ENCODE results near the gene FRMD4A.

FRMD4A gene

GRCh38 chr10:13754277-13754676 is 576.4 kb downstream of the FRMD4A start:
- TF ChIP-seq CTCF (IDR thresholded peaks at IDR 0.05; ENCODE audit: low read depth, low read length) = no peak
- no peak for TF ChIP-seq MYC (IDR thresholded peaks at IDR 0.05; ENCODE audit: low read depth, low read length)
- no peak overlapping the region for H3K4me3 ChIP-seq (ENCODE audit: low read depth, low read length)
- no peak for DNase-seq (ENCODE audit: low read depth)

GRCh38 chr10:13751191-13751764 is 579.4 kb downstream of the FRMD4A start:
- no peak for DNase-seq (ENCODE audit: low read depth)
- no peak for TF ChIP-seq POLR2A (IDR thresholded peaks at IDR 0.05; ENCODE audit: extremely low read depth, insufficient read length)
- TF ChIP-seq MAX (IDR thresholded peaks at IDR 0.05; ENCODE audit: low read depth, low read length) = no peak
- no peak for TF ChIP-seq CTCF (IDR thresholded peaks at IDR 0.05; ENCODE audit: low read depth, low read length)
- no peak for TF ChIP-seq MYC (IDR thresholded peaks at IDR 0.05; ENCODE audit: low read depth, low read length)
- no peak overlapping the region for H3K4me3 ChIP-seq (ENCODE audit: low read depth, low read length)

- TF ChIP-seq POLR2A (IDR thresholded peaks at IDR 0.05; ENCODE audit: extremely low read depth, insufficient read length) (no peak), MYC (IDR thresholded peaks at IDR 0.05; ENCODE audit: low read depth, low read length) (no peak), CTCF (IDR thresholded peaks at IDR 0.05; ENCODE audit: low read depth, low read length) (no peak), MAX (IDR thresholded peaks at IDR 0.05; ENCODE audit: low read depth, low read length) (no peak)
- DNase-seq (ENCODE audit: low read depth) = no peak
- no peak overlapping the region for H3K4me3 ChIP-seq (ENCODE audit: low read depth, low read length)
These were observed 580.2 kb downstream of the FRMD4A start for GRCh38 chr10:13750299-13751190.

GRCh38 chr10:13745271-13745670 is 585.5 kb downstream of the FRMD4A start:
- no peak for DNase-seq (ENCODE audit: low read depth)
- no peak overlapping the region for H3K4me3 ChIP-seq (ENCODE audit: low read depth, low read length)
- TF ChIP-seq CTCF (IDR thresholded peaks at IDR 0.05; ENCODE audit: low read depth, low read length) = no peak
- TF ChIP-seq POLR2A (IDR thresholded peaks at IDR 0.05; ENCODE audit: extremely low read depth, insufficient read length) = no peak
- no peak for TF ChIP-seq MAX (IDR thresholded peaks at IDR 0.05; ENCODE audit: low read depth, low read length)
- no peak for TF ChIP-seq MYC (IDR thresholded peaks at IDR 0.05; ENCODE audit: low read depth, low read length)

- no peak for TF ChIP-seq MYC (IDR thresholded peaks at IDR 0.05; ENCODE audit: low read depth, low read length)
- TF ChIP-seq MAX (IDR thresholded peaks at IDR 0.05; ENCODE audit: low read depth, low read length) = no peak
- no peak for TF ChIP-seq CTCF (IDR thresholded peaks at IDR 0.05; ENCODE audit: low read depth, low read length)
- TF ChIP-seq POLR2A (IDR thresholded peaks at IDR 0.05; ENCODE audit: extremely low read depth, insufficient read length) = no peak
- no peak for DNase-seq (ENCODE audit: low read depth)
These were observed 586.8 kb downstream of the FRMD4A start for GRCh38 chr10:13743963-13744362.

More at GRCh38 chr10:13743963-13744362, 586.8 kb downstream of the FRMD4A start:
- no peak overlapping the region for H3K4me3 ChIP-seq (ENCODE audit: low read depth, low read length)

Measured in NB4 (cell line).